Right ventricle myocardium inferior (tissue), 1 donor: ENCODE data around the gene ADORA1. TPM values are rescaled to one million over a fixed set of nuclear protein-coding genes. Genes with fewer than 3 reads are reported as not detected.

Source experiments
- ATAC-seq: fragments of 200-7000 bp; cut with Tn5 transposase; one replicate; pipeline ENCODE4 v1.9.1; 2020; ENCODE audit warnings: mild to moderate bottlenecking, moderate library complexity
- DNase-seq: peaks from one replicate; pipeline ENCODE4 v3.0.0; 2021; ENCODE audit errors: missing footprints
- intact Hi-C: fragments of 100-400 bp; cut with DNase I; formaldehyde crosslinking; loops from one replicate; pipeline ENCODE4 v1.11.0; 2022
- total RNA-seq: library from RNA; stranded (reverse); fragmentation: NEBNext Ultra II Directional; extraction: Animal tissue kit (Norgen Biotek cat#: 25700); gene quantifications from one replicate; pipeline ENCODE4 v1.2.1, GENCODE V29; 2021
- donor health status: DM: no; HTN: yes; CAD: no; lungs with severe emphysema.

Gene ADORA1
- total RNA-seq, 1 donor from 2014 or later: 19.0 TPM

DNA sequence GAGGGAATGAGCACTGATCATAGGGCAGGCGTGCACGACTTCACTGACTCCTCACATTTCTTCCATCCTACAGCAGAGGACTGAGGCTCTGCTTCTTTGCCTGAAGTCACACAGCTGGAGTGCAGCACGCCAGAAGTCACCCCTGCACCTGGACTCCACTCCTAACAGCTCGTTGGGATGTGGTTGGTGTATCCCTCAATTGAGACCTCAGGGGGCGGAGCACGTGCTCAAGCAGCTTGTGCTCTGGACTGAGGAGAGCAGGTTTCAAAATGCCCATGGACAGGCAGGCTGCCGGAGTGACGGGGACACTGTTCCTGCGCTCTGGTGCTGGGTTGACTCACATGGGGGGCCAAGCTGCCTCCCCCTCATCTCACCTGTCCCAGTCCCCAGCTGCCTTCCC is 88.0 kb downstream of the ADORA1 start:
- intact Hi-C loops: no loop called here
- ATAC-seq: no peak

DNA sequence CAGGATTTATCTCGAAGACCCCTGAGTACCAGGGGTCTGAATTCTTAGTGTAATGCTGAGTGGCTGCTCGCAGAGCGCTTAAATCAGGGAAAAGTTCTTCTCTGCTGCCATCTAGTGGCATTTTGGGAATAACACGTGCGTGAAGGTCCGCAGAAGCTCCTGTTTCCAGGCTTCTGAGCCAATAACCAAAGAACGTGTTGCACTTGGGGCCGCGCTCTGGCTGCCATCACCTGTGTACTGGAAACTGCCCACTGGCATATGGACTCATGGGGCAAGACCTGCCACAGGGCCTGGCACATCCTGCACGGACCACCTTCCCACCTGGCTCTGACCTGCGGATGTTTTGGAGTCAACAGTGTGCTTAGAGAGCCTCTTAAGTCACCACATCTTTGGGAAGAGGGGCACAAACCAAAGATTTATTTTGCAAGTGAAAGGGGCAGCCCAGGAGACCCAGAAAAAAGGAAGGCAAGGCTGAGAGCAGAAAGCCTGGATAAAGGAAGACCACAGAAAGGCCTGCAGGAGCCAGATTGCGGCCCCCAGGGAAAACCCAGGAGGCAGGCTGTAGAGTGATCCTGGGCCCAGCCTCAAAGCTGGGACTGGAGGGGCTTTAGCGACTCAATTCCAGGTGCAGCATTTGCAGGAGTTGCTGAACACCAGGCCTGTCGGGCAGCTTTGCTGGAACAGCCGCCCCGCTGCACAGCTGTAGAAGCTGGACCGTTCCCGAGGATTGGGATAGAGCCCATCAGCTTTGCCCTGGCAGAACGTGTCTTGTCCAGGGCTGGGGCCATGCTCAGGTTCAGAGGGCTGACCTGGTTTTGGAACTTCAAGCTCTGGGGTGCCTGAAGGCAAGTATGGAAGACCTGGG is 89.0 kb downstream of the ADORA1 start:
- DNase-seq (no peak), ATAC-seq (peak; percentile 63)
- intact Hi-C loops: loop anchor here (1.0 to 2.0 kb wide), 3 partner anchors 44 to 177 kb away; no protein-coding TSS in a partner anchor

More for the DNA sequence above, 88.0 kb downstream of the ADORA1 start:
- DNase-seq: no peak

Other genes starting within 250 kb of the ADORA1 start
- 6.1 TPM for gene RABIF, start 238.6 kb upstream of the ADORA1 start, total RNA-seq
- 19.3 TPM for gene KLHL12, start 200.5 kb upstream of the ADORA1 start, total RNA-seq
- gene ADIPOR1, start 169.4 kb upstream of the ADORA1 start, total RNA-seq: 85.8 TPM
- gene CYB5R1, start 160.5 kb upstream of the ADORA1 start, total RNA-seq: 134 TPM
- gene TMEM183A, start 120.4 kb upstream of the ADORA1 start, total RNA-seq: 24.0 TPM
- 22.2 TPM for gene PPFIA4, start 101.2 kb upstream of the ADORA1 start, total RNA-seq
- not detected for gene MYOG, start 41.7 kb upstream of the ADORA1 start, total RNA-seq
- gene MYBPH, start 48.1 kb downstream of the ADORA1 start, total RNA-seq: not detected
- gene CHI3L1, start 59.0 kb downstream of the ADORA1 start, total RNA-seq: 0.46 TPM
- gene CHIT1, start 101.9 kb downstream of the ADORA1 start, total RNA-seq: 0.51 TPM
- 44.8 TPM for gene BTG2, start 177.8 kb downstream of the ADORA1 start, total RNA-seq
- gene FMOD, start 223.4 kb downstream of the ADORA1 start, total RNA-seq: 7.7 TPM